Glomerular visceral epithelial cell (primary cell): ENCODE measurements around the gene NIPAL1.
A peak's percentile ranks its signal among the peaks of the same experiment; 100 is the strongest.

Source experiments
- DNase-seq: peaks from one replicate; pipeline ENCODE4 v3.0.0-alpha.2; 2016; ENCODE audit errors: extremely low spot score

The NIPAL1 gene

GRCh38 chr4:48064349-48064748 is 47.8 kb downstream of the NIPAL1 start:
- DNase-seq = no peak

- no peak for DNase-seq
These were observed 49.0 kb downstream of the NIPAL1 start for GRCh38 chr4:48065587-48066052.

GRCh38 chr4:48067536-48067935 is 51.0 kb downstream of the NIPAL1 start:
- DNase-seq = no peak

- DNase-seq = no peak
These were observed 51.6 kb downstream of the NIPAL1 start for GRCh38 chr4:48068182-48068581.

- no peak for DNase-seq
These were observed 52.5 kb downstream of the NIPAL1 start for GRCh38 chr4:48069026-48069425.

GRCh38 chr4:48071191-48071590 is 54.6 kb downstream of the NIPAL1 start:
- no peak for DNase-seq

GRCh38 chr4:48073567-48074103 is 57.1 kb downstream of the NIPAL1 start:
- DNase-seq = no peak

- DNase-seq = no peak
These were observed 58.1 kb downstream of the NIPAL1 start for GRCh38 chr4:48074657-48075056.

GRCh38 chr4:48078425-48078824 is 61.9 kb downstream of the NIPAL1 start:
- DNase-seq = no peak

GRCh38 chr4:48078862-48079655 is 62.5 kb downstream of the NIPAL1 start:
- DNase-seq = no peak

- DNase-seq = peak; percentile 20
These were observed 63.4 kb downstream of the NIPAL1 start for GRCh38 chr4:48079972-48080391.

- DNase-seq = no peak
These were observed 64.6 kb downstream of the NIPAL1 start for GRCh38 chr4:48081196-48081595.

- no peak for DNase-seq
These were observed 66.4 kb downstream of the NIPAL1 start for GRCh38 chr4:48082956-48083355.

- no peak for DNase-seq
These were observed 69.4 kb downstream of the NIPAL1 start for GRCh38 chr4:48085821-48086589.
